OCI-LY7 (cell line): Measurements from ENCODE around the gene CALHM5. TPM values are rescaled to one million over a fixed set of nuclear protein-coding genes. Genes with fewer than 3 reads are reported as not detected.

Experiments used
- Bru-seq: library from RNA; stranded (reverse); fragments of 400-500 nt; gene quantifications from one replicate; lab custom pipeline; 2021; lab: Mats Ljungman, UMichigan
- BruChase-seq, 2 experiments: library from RNA; stranded (reverse); fragments of 400-500 nt; gene quantifications; one replicate each; lab custom pipeline; 2021; lab: Mats Ljungman, UMichigan
- BruUV-seq: library from RNA; stranded (reverse); fragments of 400-500 nt; replicated peaks from 2 replicates; lab custom pipeline; 2021; lab: Mats Ljungman, UMichigan
- CTCF ChIA-PET: fragments of 300-600 bp; sonication (Branson Sonifier 250); formaldehyde crosslinking; loops from one replicate; lab custom pipeline; 2022; ENCODE audit warnings: antibody characterized with exemption; ENCODE audit not compliant: unreplicated experiment; lab: Charles Lee
- POLR2A ChIA-PET: fragments of 300-600 bp; sonication (Branson Sonifier 250); formaldehyde crosslinking; loops from one replicate; lab custom pipeline; 2022; ENCODE audit warnings: antibody characterized with exemption; lab: Charles Lee
- DNase-seq: peaks from one replicate; pipeline ENCODE4 v3.0.0-alpha.2; 2015; ENCODE audit warnings: low spot score
- H2AFZ ChIP-seq: fragments of 200-600 bp; sonication (generic), shearing (Covaris generic); 2 replicates; pipeline ENCODE4 v1.6.1; 2014; ENCODE audit warnings: mild to moderate bottlenecking, antibody characterized with exemption, low read length, moderate library complexity
- H3K27ac ChIP-seq: fragments of 200-600 bp; sonication (generic); 2 replicates; pipeline ENCODE4 v1.5.1; 2014; ENCODE audit warnings: mixed run types, low read depth, mild to moderate bottlenecking, moderate library complexity, low read length, inconsistent platforms; ENCODE audit not compliant: poor library complexity, severe bottlenecking
- H3K36me3 ChIP-seq: fragments of 200-600 bp; sonication (generic); 2 replicates; pipeline ENCODE4 v1.6.1; 2014; ENCODE audit warnings: mild to moderate bottlenecking, antibody characterized with exemption, low read length, moderate library complexity, mixed read lengths; ENCODE audit not compliant: insufficient read depth
- H3K4me1 ChIP-seq: fragments of 200-600 bp; sonication (generic); 2 replicates; pipeline ENCODE4 v1.5.1; 2014; ENCODE audit warnings: mild to moderate bottlenecking, low read length; ENCODE audit not compliant: insufficient read depth, poor library complexity, severe bottlenecking
- H3K4me2 ChIP-seq: fragments of 200-600 bp; sonication (generic); 2 replicates; pipeline ENCODE4 v1.6.1; 2014; ENCODE audit warnings: mild to moderate bottlenecking, low read length
- H3K4me3 ChIP-seq: fragments of 200-600 bp; sonication (generic); 2 replicates; pipeline ENCODE4 v1.5.1; 2014; ENCODE audit warnings: mild to moderate bottlenecking, low read depth, low read length; ENCODE audit not compliant: poor library complexity, severe bottlenecking
- H3K79me2 ChIP-seq: fragments of 200-600 bp; sonication (generic); 2 replicates; pipeline ENCODE4 v1.6.1; 2016; ENCODE audit warnings: low read depth, mild to moderate bottlenecking, low read length, moderate library complexity, mixed read lengths; ENCODE audit not compliant: insufficient read depth
- H3K9me2 ChIP-seq: fragments of 200-600 bp; sonication (generic); 2 replicates; pipeline ENCODE4 v1.6.1; 2016; ENCODE audit warnings: mild to moderate bottlenecking, low read length, mixed read lengths; ENCODE audit not compliant: insufficient read depth
- H3K9me3 ChIP-seq: fragments of 200-600 bp; sonication (generic); 2 replicates; pipeline ENCODE4 v1.6.1; 2014; ENCODE audit warnings: mild to moderate bottlenecking, mixed run types, low read length, mixed read lengths
- H4K20me1 ChIP-seq: fragments of 200-600 bp; sonication (generic); 2 replicates; pipeline ENCODE4 v1.6.1; 2014; ENCODE audit warnings: mild to moderate bottlenecking, antibody characterized with exemption, low read length, moderate library complexity, mixed read lengths; ENCODE audit not compliant: insufficient read depth
- EZH2phosphoT487 ChIP-seq: fragments of 200-600 bp; sonication (generic); IDR thresholded peaks from 2 replicates; pipeline ENCODE4 v1.6.1; 2018; ENCODE audit warnings: low read depth, borderline replicate concordance, mild to moderate bottlenecking, mixed run types, antibody characterized with exemption, low read length, moderate library complexity, mixed read lengths
- intact Hi-C: fragments of 100-400 bp; cut with micrococcal nuclease; formaldehyde crosslinking; loops from one replicate; pipeline ENCODE4 v1.10.0; 2022; ENCODE audit not compliant: unreplicated experiment
- long read RNA-seq: library from polyadenylated mRNA; stranded (forward); transcript quantifications from one replicate; pipeline ENCODE4 v2.0.0, GENCODE V29; 2022
- total RNA-seq, 2 experiments: library from RNA; depleted of rRNA in 1 of 2; stranded (reverse); fragments of >200 nt in 1 of 2; shearing (Covaris generic) in 1 of 2; gene quantifications; 2 replicates each; pipeline ENCODE4 v1.2.3, GENCODE V29; 2014 to 2022
- TF ChIP-seq, protein P1 (sequence below): fragments of 200-600 bp; sonication (generic); conservative IDR thresholded peaks from 2 replicates; pipeline ENCODE4 v1.5.1; 2014; ENCODE audit warnings: mild to moderate bottlenecking, antibody characterized with exemption, low read length, moderate library complexity, mixed read lengths

Gene CALHM5, protein sequence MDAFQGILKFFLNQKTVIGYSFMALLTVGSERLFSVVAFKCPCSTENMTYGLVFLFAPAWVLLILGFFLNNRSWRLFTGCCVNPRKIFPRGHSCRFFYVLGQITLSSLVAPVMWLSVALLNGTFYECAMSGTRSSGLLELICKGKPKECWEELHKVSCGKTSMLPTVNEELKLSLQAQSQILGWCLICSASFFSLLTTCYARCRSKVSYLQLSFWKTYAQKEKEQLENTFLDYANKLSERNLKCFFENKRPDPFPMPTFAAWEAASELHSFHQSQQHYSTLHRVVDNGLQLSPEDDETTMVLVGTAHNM
- not detected in 2 replicates for total RNA-seq (2014; rRNA removed; shearing (Covaris generic))
- total RNA-seq (2022) = not detected in 2 replicates
- Bru-seq, nascent RNA = not detected
- BruChase-seq, experiment 1, labeled RNA remaining after a 6-hour chase = not detected
- not detected for BruChase-seq, experiment 2, labeled RNA remaining after a 2-hour chase
- long read RNA-seq = 0 reads

DNA sequence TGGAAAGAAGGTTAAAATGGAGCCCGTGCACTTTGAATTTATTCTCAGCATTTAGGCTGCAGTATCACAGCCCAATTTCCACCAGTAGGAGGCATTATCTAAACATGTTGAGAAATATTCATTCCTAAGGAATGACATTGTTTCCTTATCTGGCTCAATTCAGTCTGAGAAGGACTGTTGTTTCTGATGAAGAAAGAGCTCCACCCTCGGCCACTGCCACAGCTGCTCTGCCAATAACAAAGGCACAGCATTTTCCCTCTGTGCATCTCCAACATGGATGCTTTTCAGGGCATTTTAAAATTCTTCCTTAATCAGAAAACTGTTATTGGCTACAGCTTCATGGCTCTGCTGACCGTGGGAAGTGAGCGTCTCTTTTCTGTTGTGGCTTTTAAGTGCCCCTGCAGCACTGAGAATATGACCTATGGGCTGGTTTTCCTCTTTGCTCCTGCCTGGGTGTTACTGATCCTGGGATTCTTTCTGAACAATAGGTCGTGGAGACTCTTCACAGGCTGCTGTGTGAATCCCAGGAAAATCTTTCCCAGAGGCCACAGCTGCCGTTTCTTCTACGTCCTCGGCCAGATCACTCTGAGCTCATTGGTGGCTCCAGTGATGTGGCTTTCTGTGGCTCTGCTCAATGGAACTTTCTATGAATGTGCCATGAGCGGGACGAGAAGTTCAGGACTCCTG lies at the start of gene CALHM5:
CALHM5 (plus strand) TSS at position 216 of the 687 bp plus-strand sequence; CDS start at position 274, 58 bp downstream.
- H3K9me3 ChIP-seq = no peaks in the 10 kb centered on the region
- H3K4me2 ChIP-seq = no peak within 1 kb of the TSS
- no peak for DNase-seq
- ChIA-PET CTCF (no interaction called here), POLR2A (interaction anchor here (1.8 to 2.1 kb wide), 2 partner anchors 11 to 16 kb away, joined by 6 to 8 read pairs; no protein-coding TSS in a partner anchor)
- H3K4me1 ChIP-seq = no peaks in the 10 kb centered on the region
- no peaks in the 10 kb centered on the region for H4K20me1 ChIP-seq
- H3K9me2 ChIP-seq = no peaks in the 10 kb centered on the region
- TF ChIP-seq, protein P1, sequence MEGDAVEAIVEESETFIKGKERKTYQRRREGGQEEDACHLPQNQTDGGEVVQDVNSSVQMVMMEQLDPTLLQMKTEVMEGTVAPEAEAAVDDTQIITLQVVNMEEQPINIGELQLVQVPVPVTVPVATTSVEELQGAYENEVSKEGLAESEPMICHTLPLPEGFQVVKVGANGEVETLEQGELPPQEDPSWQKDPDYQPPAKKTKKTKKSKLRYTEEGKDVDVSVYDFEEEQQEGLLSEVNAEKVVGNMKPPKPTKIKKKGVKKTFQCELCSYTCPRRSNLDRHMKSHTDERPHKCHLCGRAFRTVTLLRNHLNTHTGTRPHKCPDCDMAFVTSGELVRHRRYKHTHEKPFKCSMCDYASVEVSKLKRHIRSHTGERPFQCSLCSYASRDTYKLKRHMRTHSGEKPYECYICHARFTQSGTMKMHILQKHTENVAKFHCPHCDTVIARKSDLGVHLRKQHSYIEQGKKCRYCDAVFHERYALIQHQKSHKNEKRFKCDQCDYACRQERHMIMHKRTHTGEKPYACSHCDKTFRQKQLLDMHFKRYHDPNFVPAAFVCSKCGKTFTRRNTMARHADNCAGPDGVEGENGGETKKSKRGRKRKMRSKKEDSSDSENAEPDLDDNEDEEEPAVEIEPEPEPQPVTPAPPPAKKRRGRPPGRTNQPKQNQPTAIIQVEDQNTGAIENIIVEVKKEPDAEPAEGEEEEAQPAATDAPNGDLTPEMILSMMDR = peak; percentile 62
- no peak for TF ChIP-seq EZH2phosphoT487
- intact Hi-C loops = no loop called here
- no peak within 1 kb of the TSS for H3K4me3 ChIP-seq
- H3K79me2 ChIP-seq = no peaks in the 10 kb centered on the region
- BruUV-seq = no TSS peak
- no peak within 1 kb of the TSS for H3K27ac ChIP-seq
- H2AFZ ChIP-seq = no peak within 1 kb of the TSS
- H3K36me3 ChIP-seq = no peaks in the 10 kb centered on the region

DNA sequence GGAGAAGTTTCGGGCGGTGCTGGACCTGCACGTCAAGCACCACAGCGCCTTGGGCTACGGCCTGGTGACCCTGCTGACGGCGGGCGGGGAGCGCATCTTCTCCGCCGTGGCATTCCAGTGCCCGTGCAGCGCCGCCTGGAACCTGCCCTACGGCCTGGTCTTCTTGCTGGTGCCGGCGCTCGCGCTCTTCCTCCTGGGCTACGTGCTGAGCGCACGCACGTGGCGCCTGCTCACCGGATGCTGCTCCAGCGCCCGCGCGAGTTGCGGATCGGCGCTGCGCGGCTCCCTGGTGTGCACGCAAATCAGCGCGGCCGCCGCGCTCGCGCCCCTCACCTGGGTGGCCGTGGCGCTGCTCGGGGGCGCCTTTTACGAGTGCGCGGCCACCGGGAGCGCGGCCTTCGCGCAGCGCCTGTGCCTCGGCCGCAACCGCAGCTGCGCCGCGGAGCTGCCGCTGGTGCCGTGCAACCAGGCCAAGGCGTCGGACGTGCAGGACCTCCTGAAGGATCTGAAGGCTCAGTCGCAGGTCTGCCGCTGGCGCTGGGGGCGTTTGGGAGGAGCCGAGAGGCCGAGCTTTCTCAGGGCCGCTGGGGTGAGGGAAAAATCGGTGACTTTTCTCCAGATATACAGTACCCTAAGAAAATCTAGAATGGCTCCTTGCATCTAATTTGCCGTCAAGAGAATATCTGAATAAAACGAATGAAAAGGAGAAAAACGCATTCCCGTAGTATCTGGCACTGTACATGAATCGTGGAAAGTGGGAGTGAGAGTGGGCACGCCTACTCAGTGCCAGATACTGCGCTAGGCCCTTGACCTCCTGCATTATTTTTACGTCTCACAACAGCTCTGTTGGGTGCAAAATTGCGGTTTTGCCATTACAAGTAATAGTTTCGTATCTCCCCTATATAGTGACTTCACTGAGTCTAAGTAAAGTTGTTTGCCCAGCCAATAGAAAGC lies 49.2 kb upstream of the CALHM5 start:
- Histone ChIP-seq H3K79me2 (no peaks in the 10 kb centered on the region), H3K27ac (no peak overlapping the region), H3K4me1 (peaks cover 5% of the 10 kb centered on the region), H3K9me2 (no peaks in the 10 kb centered on the region), H2AFZ (no peak overlapping the region), H3K4me2 (peak overlapping the region; percentile 15; the same call in 1 of the 2 replicates), H4K20me1 (no peaks in the 10 kb centered on the region), H3K36me3 (no peaks in the 10 kb centered on the region), H3K4me3 (no peak overlapping the region), H3K9me3 (no peaks in the 10 kb centered on the region)
- ChIA-PET POLR2A (interaction anchor here (0.6 to 1.3 kb wide), 3 partner anchors 11 to 98 kb away, joined by 3 to 4 read pairs (median 3); no protein-coding TSS in a partner anchor), CTCF (no interaction called here)
- DNase-seq = no peak
- intact Hi-C loops = loop anchor here (5.0 kb wide), 1 partner anchor 180 kb away; no protein-coding TSS in a partner anchor
- TF ChIP-seq EZH2phosphoT487 = no peak
- TF ChIP-seq, protein P1 = no peak
- BruUV-seq = no TSS peak
